Liver (tissue), 9 donors: ENCODE results near the gene PARVB. TPM values are rescaled to one million over a fixed set of nuclear protein-coding genes. Genes with fewer than 3 reads are reported as not detected.

ENCODE experiments used
- DNase-seq: peaks from one replicate; pipeline ENCODE4 v3.0.0-alpha.2; 2017; ENCODE audit warnings: low spot score
- H3K27ac ChIP-seq, 2 donors: one replicate each; pipeline ENCODE4 v1.7.0; 2013; ENCODE audit warnings: inconsistent platforms in 2 of 2, low read length in 2 of 2, control low read depth in 1 of 2, low read depth in 1 of 2, mild to moderate bottlenecking in 1 of 2
- H3K27me3 ChIP-seq, 4 donors: one replicate each; pipeline versions ENCODE4 v1.6.1 to v1.7.0; 2013; ENCODE audit warnings: low read length in 3 of 4, inconsistent platforms in 1 of 4, mild to moderate bottlenecking in 1 of 4, moderate library complexity in 1 of 4; ENCODE audit not compliant: control insufficient read depth in 4 of 4, insufficient read depth in 4 of 4
- H3K36me3 ChIP-seq, 4 donors: one replicate each; pipeline versions ENCODE4 v1.6.1 to v1.7.0; 2013; ENCODE audit warnings: low read length in 3 of 4, mild to moderate bottlenecking in 3 of 4, low read depth in 1 of 4, moderate library complexity in 1 of 4; ENCODE audit not compliant: control insufficient read depth in 4 of 4, insufficient read depth in 3 of 4
- H3K4me1 ChIP-seq, 4 donors: one replicate each; pipeline versions ENCODE4 v1.6.1 to v1.7.0; 2013; ENCODE audit warnings: low read length in 3 of 4, mild to moderate bottlenecking in 3 of 4, moderate library complexity in 1 of 4; ENCODE audit not compliant: control insufficient read depth in 4 of 4, insufficient read depth in 4 of 4
- H3K4me3 ChIP-seq, 3 donors: one replicate each; pipeline versions ENCODE4 v1.6.1 to v1.7.0; 2013; ENCODE audit warnings: low read length in 3 of 3, control low read depth in 1 of 3, low read depth in 1 of 3, mild to moderate bottlenecking in 1 of 3
- H3K9ac ChIP-seq, 2 donors: one replicate each; pipeline ENCODE4 v1.7.0; 2013; ENCODE audit warnings: low read length in 2 of 2, mild to moderate bottlenecking in 2 of 2, moderate library complexity in 2 of 2, control low read depth in 1 of 2, low read depth in 1 of 2
- H3K9me3 ChIP-seq, 4 donors: one replicate each; pipeline versions ENCODE4 v1.6.1 to v1.7.0; 2013; ENCODE audit warnings: low read length in 3 of 4; ENCODE audit not compliant: control insufficient read depth in 4 of 4
- ATF3 ChIP-seq: IDR thresholded peaks from 2 replicates; pipeline ENCODE4 v1.6.1; 2016; ENCODE audit warnings: antibody characterized with exemption
- CTCF ChIP-seq: fragments of 150-350 bp; IDR thresholded peaks from 2 replicates; pipeline ENCODE4 v1.5.1; 2017; ENCODE audit warnings: improper control_type of control experiment, low read depth, low read length; ENCODE audit not compliant: missing input control
- EGR1 ChIP-seq, 2 donors: IDR thresholded peaks; 2 replicates each; pipeline ENCODE4 v1.6.1; 2016 to 2018; ENCODE audit warnings: antibody characterized with exemption in 2 of 2, low read depth in 2 of 2
- FOXA1 ChIP-seq: IDR thresholded peaks from 2 replicates; pipeline ENCODE4 v1.6.1; 2016; ENCODE audit warnings: antibody characterized with exemption
- FOXA2 ChIP-seq: IDR thresholded peaks from 2 replicates; pipeline ENCODE4 v1.6.1; 2016; ENCODE audit warnings: antibody characterized with exemption
- GABPA ChIP-seq, 2 donors: IDR thresholded peaks in 1 of 2; conservative IDR thresholded peaks in 1 of 2; 2 replicates each; pipeline ENCODE4 v1.6.1; 2016; ENCODE audit warnings: antibody characterized with exemption in 2 of 2, mild to moderate bottlenecking in 1 of 2, moderate library complexity in 1 of 2
- HNF4G ChIP-seq: IDR thresholded peaks from 2 replicates; pipeline ENCODE4 v1.6.1; 2016; ENCODE audit warnings: antibody characterized with exemption
- MAX ChIP-seq: IDR thresholded peaks from 2 replicates; pipeline ENCODE4 v1.6.1; 2016; ENCODE audit warnings: antibody characterized with exemption
- NR2F2 ChIP-seq: IDR thresholded peaks from 2 replicates; pipeline ENCODE4 v1.6.1; 2016; ENCODE audit warnings: antibody characterized with exemption
- REST ChIP-seq: IDR thresholded peaks from 2 replicates; pipeline ENCODE4 v1.6.1; 2016; ENCODE audit warnings: antibody characterized with exemption, mild to moderate bottlenecking
- RXRA ChIP-seq, 2 donors: IDR thresholded peaks; 2 replicates each; pipeline ENCODE4 v1.6.1; 2017 to 2018; ENCODE audit warnings: antibody characterized with exemption in 2 of 2, mild to moderate bottlenecking in 1 of 2
- TAF1 ChIP-seq: conservative IDR thresholded peaks from 2 replicates; pipeline ENCODE4 v1.6.1; 2016; ENCODE audit warnings: antibody characterized with exemption, mild to moderate bottlenecking
- YY1 ChIP-seq: IDR thresholded peaks from 2 replicates; pipeline ENCODE4 v1.6.1; 2016; ENCODE audit warnings: antibody characterized with exemption, mild to moderate bottlenecking
- ZBTB33 ChIP-seq: IDR thresholded peaks from 2 replicates; pipeline ENCODE4 v1.6.1; 2016; ENCODE audit warnings: antibody characterized with exemption
- WGBS: extraction: QIAGEN DNeasy Blood & Tissue Kit; methylation state at CpG from one replicate; pipeline ENCODE4 v1.1.7; 2013; 5-methylcytosine and 5-hydroxymethylcytosine counted together
- polyA plus RNA-seq, 2 donors: library from polyadenylated mRNA; stranded (reverse) in 1 of 2; unstranded in 1 of 2; fragments of 200-250 nt in 1 of 2; fragments of >200 nt in 1 of 2; fragmentation: Nextera tagmentation in 1 of 2; extraction: Ambion mirVana in 1 of 2; gene quantifications; one replicate each; pipeline versions ENCODE4 v1.2.1 to v1.2.3, GENCODE V29; 2013 to 2015
- total RNA-seq, 2 donors: library from RNA; depleted of rRNA; stranded (reverse); fragments of >200 nt; gene quantifications; one replicate each; pipeline ENCODE4 v1.2.3, GENCODE V29; 2014
- donor health status: healthy.
- donor health status: healthy.
- donor health status: healthy.
- donor health status: healthy.
- donor health status: healthy.

The PARVB gene
- total and polyA plus RNA-seq, 4 donors: 3.2 to 55.5 (median 17.7) TPM

GRCh38 chr22:44181912-44182587, 157.9 kb downstream of the PARVB start:
- Histone ChIP-seq H3K4me3 (peak overlapping the region; percentile 14 to 29 (median 22)), H3K9ac (no peak overlapping the region), H3K27ac (peak overlapping the region; percentile 43 to 72), H3K9me3 (no peaks in the 10 kb centered on the region), H3K27me3 (peaks cover 0 to 3% (median 1%) of the 10 kb centered on the region in 4 donors), H3K36me3 (no peaks in the 10 kb centered on the region), H3K4me1 (no peaks in the 10 kb centered on the region)
- WGBS: 68% methylated on average over 17 of the region's 17 CpGs
- no peak for DNase-seq
- TF ChIP-seq FOXA1 (no peak), ZBTB33 (no peak), FOXA2 (no peak), HNF4G (no peak), EGR1 (IDR thresholded peaks at IDR 0.05; ENCODE audit: low read depth in 2 of 2) (no peak), NR2F2 (no peak), CTCF (no peak), GABPA (IDR thresholded peaks at IDR 0.05 in 1 of 2, conservative IDR thresholded peaks at IDR 0.05 in 1 of 2) (no peak), MAX (no peak), ATF3 (no peak), TAF1 (no peak), YY1 (no peak), REST (no peak), RXRA (IDR thresholded peaks at IDR 0.05) (no peak)
